GM21390 (cell line): ENCODE results near the gene NDUFA11.
"Not testable (repeated sequence)": the region's sequence is repeated elsewhere in the genome, so short reads cannot be mapped to it uniquely, and the experiment has no call there.

Experiments
- ATAC-seq: cut with Tn5 transposase; IDR thresholded peaks from one replicate; pipeline ENCODE4 v1.9.1; 2021; ENCODE audit not compliant: unreplicated experiment

The NDUFA11 gene

GRCh38 chr19:5863030-5863665, 40.4 kb downstream of the NDUFA11 start:
- ATAC-seq = no peak

DNA sequence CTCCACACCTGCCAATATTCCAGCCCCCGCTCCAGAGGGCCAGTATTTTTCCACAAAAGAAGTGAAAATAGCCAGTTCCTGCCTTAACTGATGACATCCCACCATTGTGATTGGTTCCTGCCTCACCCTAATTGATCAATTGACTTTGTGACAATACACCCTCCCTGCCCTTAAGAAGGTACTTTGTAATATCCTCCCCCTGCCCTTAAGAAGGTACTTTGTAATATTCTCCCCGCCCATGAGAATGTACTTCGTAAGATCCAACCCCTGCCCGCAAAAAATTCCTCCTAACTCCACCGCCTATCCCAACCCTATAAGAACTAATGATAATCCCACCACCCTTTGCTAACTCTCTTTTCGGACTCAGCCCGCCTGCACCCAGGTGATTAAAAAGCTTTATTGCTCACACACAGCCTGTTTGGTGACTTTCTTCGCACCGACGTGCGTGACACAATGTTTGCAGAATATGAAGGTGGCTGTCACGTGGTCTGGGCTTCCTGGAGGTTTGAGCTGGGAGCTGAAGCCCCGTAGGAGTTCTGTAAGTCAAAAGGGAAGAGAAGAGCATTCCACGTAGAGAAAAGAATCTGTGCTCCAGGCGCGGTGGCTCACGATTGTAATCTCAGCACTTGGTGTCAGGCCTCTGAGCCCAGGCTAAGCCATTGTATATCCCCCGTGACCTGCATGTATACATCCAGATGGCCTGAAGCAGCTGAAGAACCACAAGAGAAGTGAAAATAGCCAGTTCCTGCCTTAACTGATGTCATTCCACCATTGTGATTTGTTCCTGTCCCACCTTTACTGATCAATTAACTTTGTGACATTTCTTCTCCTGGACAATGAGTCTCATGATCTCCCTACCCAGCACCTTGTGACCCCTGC, 46.1 kb downstream of the NDUFA11 start:
- no peak for ATAC-seq

DNA sequence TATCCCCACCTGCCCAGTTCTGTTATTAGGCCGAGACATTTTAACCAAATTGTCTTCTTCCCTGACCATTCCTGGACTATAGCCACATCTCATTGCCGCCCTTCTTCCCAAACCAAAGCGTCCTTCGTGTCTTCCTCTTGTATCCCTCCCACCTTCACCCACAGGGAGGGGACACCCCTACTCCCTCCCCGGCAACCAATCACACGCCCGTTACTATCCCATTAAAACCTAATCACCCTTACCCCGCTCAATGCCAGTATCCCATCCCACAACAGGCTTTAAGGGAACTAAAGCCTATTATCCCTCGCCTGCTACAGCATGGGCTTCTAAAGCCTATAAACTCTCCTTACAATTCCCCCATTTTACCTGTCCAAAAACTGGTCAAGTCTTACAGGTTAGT, 48.4 kb downstream of the NDUFA11 start:
- not testable (repeated sequence) for ATAC-seq

- not testable (repeated sequence) for ATAC-seq
Observed at GRCh38 chr19:5854121-5854520, 49.5 kb downstream of the NDUFA11 start.

- no peak for ATAC-seq
Observed at GRCh38 chr19:5851302-5851701, 52.3 kb downstream of the NDUFA11 start, which contains the start of gene FUT3. FUT3 (minus strand) TSS chr19:5851449.

- ATAC-seq = no peak
Observed at GRCh38 chr19:5850743-5851293, 52.8 kb downstream of the NDUFA11 start.

DNA sequence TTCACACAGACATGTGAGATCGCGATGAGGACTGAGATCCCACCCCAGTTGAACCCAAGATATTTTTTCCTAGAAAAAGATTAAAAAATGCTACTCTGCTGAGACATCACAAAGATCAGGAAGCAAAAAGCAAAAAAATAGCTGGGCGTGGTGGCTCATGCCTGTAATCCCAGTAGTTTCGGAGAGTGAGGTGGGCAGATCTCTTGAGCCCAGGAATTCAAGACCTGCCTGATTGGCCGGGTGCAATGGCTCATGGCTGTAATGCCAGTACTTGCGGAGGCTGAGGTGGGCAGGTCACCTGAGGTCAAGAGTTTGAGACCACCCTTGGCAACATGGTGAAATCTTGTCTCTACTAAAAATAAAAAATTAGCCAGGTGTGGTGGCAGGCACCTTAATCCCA, 53.4 kb downstream of the NDUFA11 start:
- ATAC-seq = no peak

DNA sequence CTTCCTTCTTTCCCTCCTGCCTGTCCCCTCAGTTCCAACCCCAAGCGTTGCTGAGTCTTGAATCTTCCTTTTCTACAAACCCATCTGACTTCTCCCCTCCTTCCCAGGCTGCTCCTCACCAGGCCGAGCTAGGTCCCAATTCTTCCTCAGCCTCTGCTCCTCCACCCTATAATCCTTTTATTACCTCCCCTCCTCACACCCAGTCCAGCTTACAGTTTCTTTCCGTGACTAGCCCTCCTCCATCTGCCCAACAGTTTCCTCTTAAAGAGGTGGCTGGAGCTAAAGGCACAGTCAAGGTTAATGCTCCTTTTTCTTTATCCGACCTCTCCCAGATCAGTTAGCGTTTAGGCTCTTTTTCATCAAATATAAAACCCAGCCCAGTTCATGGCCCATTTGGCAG, 55.0 kb downstream of the NDUFA11 start:
- not testable (repeated sequence) for ATAC-seq

- not testable (repeated sequence) for ATAC-seq
Observed at GRCh38 chr19:5847846-5848245, 55.7 kb downstream of the NDUFA11 start.
